ENCODE results near the gene UNCX. TPM values are rescaled to one million over a fixed set of nuclear protein-coding genes. Genes with fewer than 3 reads are reported as not detected.

Gene UNCX
- total RNA-seq, 1 experiment from 2014 or later = not detected

GRCh38 chr7:1281068-1281467 lies 48.4 kb downstream of the UNCX start:
- no TSS peak for BruUV-seq (replicated peaks)
- Mint-ChIP-seq H3K27me3 (ENCODE audit: unreplicated experiment) (peaks cover 66% of the 10 kb centered on the region), H3K4me1 (ENCODE audit: low read depth, unreplicated experiment) (no peaks in the 10 kb centered on the region), H3K27ac (ENCODE audit: unreplicated experiment) (no peak overlapping the region), H3K36me3 (ENCODE audit: insufficient read depth, unreplicated experiment) (no peaks in the 10 kb centered on the region), H3K4me3 (ENCODE audit: low read depth, unreplicated experiment) (no peak overlapping the region), H3K9me3 (ENCODE audit: low read depth, unreplicated experiment) (peaks cover 15% of the 10 kb centered on the region)
- DNase-seq = no peak
- CTCF ChIA-PET = no interaction called here
- TF ChIP-seq, protein P1, sequence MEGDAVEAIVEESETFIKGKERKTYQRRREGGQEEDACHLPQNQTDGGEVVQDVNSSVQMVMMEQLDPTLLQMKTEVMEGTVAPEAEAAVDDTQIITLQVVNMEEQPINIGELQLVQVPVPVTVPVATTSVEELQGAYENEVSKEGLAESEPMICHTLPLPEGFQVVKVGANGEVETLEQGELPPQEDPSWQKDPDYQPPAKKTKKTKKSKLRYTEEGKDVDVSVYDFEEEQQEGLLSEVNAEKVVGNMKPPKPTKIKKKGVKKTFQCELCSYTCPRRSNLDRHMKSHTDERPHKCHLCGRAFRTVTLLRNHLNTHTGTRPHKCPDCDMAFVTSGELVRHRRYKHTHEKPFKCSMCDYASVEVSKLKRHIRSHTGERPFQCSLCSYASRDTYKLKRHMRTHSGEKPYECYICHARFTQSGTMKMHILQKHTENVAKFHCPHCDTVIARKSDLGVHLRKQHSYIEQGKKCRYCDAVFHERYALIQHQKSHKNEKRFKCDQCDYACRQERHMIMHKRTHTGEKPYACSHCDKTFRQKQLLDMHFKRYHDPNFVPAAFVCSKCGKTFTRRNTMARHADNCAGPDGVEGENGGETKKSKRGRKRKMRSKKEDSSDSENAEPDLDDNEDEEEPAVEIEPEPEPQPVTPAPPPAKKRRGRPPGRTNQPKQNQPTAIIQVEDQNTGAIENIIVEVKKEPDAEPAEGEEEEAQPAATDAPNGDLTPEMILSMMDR (IDR thresholded peaks at IDR 0.05; ENCODE audit: unreplicated experiment) = no peak
- intact Hi-C loops (cut with micrococcal nuclease; ENCODE audit: unreplicated experiment) = no loop called here

DNA sequence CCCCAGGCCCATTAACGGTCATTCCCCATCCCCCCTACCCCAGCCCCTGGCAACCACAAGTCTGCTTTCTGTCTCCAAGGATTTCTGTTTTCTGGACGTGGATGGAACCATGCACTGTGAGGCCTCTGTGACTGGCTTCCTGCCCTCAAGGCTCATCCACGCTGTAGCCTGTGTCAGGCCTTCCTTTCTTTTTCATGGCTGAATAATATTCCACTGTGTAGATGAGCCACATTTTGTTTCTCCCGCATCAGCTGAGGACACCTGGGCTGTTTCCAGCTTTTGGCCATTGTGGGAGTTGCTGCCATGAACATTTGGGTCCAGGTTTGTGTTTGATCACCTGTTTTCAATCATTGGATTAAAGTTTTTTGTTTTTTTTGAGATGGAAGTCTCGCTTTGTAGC lies 50.0 kb downstream of the UNCX start:
- no peaks in the 10 kb centered on the region for H3K36me3 Mint-ChIP-seq (ENCODE audit: insufficient read depth, unreplicated experiment)
- CTCF ChIA-PET = no interaction called here
- DNase-seq = no peak
- peaks cover 76% of the 10 kb centered on the region for H3K27me3 Mint-ChIP-seq (ENCODE audit: unreplicated experiment)
- H3K27ac Mint-ChIP-seq (ENCODE audit: unreplicated experiment) = no peak overlapping the region
- no peak overlapping the region for H3K4me3 Mint-ChIP-seq (ENCODE audit: low read depth, unreplicated experiment)
- BruUV-seq (replicated peaks) = no TSS peak
- H3K9me3 Mint-ChIP-seq (ENCODE audit: low read depth, unreplicated experiment) = peaks cover 10% of the 10 kb centered on the region
- no peaks in the 10 kb centered on the region for H3K4me1 Mint-ChIP-seq (ENCODE audit: low read depth, unreplicated experiment)
- TF ChIP-seq, protein P1 (IDR thresholded peaks at IDR 0.05; ENCODE audit: unreplicated experiment) = no peak
- intact Hi-C loops (cut with micrococcal nuclease; ENCODE audit: unreplicated experiment) = no loop called here

GRCh38 chr7:1283337-1283736 lies 50.7 kb downstream of the UNCX start:
- H3K4me1 Mint-ChIP-seq (ENCODE audit: low read depth, unreplicated experiment) = no peaks in the 10 kb centered on the region
- H3K36me3 Mint-ChIP-seq (ENCODE audit: insufficient read depth, unreplicated experiment) = no peaks in the 10 kb centered on the region
- TF ChIP-seq, protein P1 (IDR thresholded peaks at IDR 0.05; ENCODE audit: unreplicated experiment) = no peak
- DNase-seq = no peak
- intact Hi-C loops (cut with micrococcal nuclease; ENCODE audit: unreplicated experiment) = no loop called here
- no TSS peak for BruUV-seq (replicated peaks)
- CTCF ChIA-PET = no interaction called here
- no peak overlapping the region for H3K4me3 Mint-ChIP-seq (ENCODE audit: low read depth, unreplicated experiment)
- peaks cover 8% of the 10 kb centered on the region for H3K9me3 Mint-ChIP-seq (ENCODE audit: low read depth, unreplicated experiment)
- H3K27me3 Mint-ChIP-seq (ENCODE audit: unreplicated experiment) = peaks cover 76% of the 10 kb centered on the region
- H3K27ac Mint-ChIP-seq (ENCODE audit: unreplicated experiment) = no peak overlapping the region

DNA sequence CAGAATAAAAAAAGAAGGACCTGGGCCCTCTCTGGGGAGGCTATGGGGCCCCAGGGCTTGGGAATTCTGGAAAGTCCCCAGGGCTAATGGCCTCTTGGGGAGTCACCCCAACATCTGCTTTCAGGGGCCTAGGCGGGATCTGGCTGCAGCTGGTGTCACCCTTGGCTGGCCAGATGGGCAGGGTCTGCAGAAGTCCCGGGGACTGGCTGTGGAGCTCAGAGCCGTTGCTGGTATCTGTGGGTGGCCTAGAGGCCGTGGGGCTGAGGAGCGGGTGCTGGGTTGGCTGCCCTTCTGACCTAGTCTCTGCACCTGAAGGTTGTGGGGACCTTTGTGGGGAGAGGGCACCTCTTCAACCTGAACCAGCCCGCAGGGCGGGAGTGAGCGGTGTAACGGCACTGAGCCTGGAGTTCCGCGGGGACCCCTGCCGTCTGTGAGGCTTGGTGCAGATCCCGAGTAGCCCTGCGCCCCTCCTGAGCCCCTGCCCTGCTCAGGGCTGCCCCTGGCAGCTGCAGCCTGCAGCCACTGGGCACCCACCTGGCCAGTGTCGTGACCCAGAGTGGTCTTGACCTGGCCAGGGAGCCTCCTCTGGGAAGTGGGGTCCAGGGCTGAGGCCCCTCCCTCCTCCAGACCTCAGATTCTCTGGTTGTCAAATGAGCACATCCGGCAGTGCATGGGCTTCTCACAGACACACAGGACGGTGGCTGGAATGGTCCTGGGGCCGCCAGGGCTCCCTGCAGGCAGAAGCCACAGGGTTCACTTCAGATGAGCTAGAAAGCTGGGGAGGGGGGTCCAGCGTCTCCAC lies 51.5 kb downstream of the UNCX start:
- CTCF ChIA-PET = interaction anchor here (1.4 kb wide), 1 partner anchor 20 kb away, joined by 3 read pairs; no protein-coding TSS in a partner anchor
- Mint-ChIP-seq H3K9me3 (ENCODE audit: low read depth, unreplicated experiment) (peaks cover 3% of the 10 kb centered on the region), H3K4me3 (ENCODE audit: low read depth, unreplicated experiment) (no peak overlapping the region), H3K27me3 (ENCODE audit: unreplicated experiment) (peaks cover 76% of the 10 kb centered on the region), H3K4me1 (ENCODE audit: low read depth, unreplicated experiment) (no peaks in the 10 kb centered on the region), H3K27ac (ENCODE audit: unreplicated experiment) (no peak overlapping the region), H3K36me3 (ENCODE audit: insufficient read depth, unreplicated experiment) (no peaks in the 10 kb centered on the region)
- TF ChIP-seq, protein P1 (IDR thresholded peaks at IDR 0.05; ENCODE audit: unreplicated experiment) = no peak
- no TSS peak for BruUV-seq (replicated peaks)
- no peak for DNase-seq
- intact Hi-C loops (cut with micrococcal nuclease; ENCODE audit: unreplicated experiment) = no loop called here
